ENCODE results near the gene TGFBR1. TPM values are rescaled to one million over a fixed set of nuclear protein-coding genes. Genes with fewer than 3 reads are reported as not detected.

TGFBR1 gene
- total and polyA plus RNA-seq, 8 donors: 5.2 to 119 (median 21.8) TPM

DNA sequence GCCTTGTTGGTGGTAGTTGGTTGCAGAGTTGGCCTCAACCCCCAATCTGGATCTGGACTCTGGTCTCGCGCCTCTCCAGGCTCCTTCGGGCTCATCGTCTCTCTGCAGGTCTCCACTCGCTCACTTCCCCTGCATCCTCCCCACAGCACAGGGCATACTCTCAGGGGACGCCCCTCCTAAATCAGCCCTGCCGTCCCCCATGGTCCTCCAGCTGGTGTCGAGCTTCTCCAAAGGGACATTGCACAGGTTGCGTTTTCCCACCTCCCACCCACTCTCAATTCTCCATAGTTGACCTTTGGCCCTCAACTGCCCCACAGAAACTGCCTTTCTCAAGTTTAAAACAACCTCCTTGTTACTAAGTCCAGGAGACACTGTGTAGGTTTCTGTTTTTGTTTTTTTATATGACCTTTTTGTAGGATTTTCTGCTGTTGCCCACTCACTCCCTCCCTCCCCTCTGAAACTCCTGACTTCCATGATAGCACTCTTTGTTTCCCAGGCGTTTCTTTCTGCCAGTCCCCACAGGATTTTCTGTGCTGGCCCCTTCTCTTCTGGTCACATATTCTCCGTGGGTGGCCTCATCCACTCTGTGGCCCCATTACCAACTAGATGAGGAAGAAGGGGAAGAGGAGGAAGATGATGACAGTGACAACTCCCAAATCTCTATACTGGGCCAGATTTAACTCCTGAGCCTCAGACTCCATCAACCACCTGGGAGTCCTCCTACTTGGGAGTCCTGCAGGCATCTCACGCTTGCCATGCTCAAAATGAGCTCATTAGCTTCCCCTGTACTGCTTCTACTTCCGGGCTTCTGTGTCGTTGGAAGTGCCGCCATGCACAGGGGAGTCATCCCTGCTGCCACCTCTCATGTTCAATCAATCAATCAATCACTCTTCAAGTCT is 66.6 kb downstream of the TGFBR1 start:
- intact Hi-C loops (cut with DNase I; ENCODE audit: low total_unique reads): no loop called here
- no peaks in the 10 kb centered on the region for H3K36me3 ChIP-seq
- H3K4me3 ChIP-seq: no peak overlapping the region
- H3K27ac ChIP-seq: no peak overlapping the region
- no peak for DNase-seq
- no peaks in the 10 kb centered on the region for H3K9me3 ChIP-seq
- H3K4me1 ChIP-seq: no peaks in the 10 kb centered on the region
- TF ChIP-seq POLR2AphosphoS5 (IDR thresholded peaks at IDR 0.05): no peak
- TF ChIP-seq EP300 (IDR thresholded peaks at IDR 0.05): no peak
- TF ChIP-seq POLR2A (IDR thresholded peaks at IDR 0.05): no peak
- TF ChIP-seq, protein P1, sequence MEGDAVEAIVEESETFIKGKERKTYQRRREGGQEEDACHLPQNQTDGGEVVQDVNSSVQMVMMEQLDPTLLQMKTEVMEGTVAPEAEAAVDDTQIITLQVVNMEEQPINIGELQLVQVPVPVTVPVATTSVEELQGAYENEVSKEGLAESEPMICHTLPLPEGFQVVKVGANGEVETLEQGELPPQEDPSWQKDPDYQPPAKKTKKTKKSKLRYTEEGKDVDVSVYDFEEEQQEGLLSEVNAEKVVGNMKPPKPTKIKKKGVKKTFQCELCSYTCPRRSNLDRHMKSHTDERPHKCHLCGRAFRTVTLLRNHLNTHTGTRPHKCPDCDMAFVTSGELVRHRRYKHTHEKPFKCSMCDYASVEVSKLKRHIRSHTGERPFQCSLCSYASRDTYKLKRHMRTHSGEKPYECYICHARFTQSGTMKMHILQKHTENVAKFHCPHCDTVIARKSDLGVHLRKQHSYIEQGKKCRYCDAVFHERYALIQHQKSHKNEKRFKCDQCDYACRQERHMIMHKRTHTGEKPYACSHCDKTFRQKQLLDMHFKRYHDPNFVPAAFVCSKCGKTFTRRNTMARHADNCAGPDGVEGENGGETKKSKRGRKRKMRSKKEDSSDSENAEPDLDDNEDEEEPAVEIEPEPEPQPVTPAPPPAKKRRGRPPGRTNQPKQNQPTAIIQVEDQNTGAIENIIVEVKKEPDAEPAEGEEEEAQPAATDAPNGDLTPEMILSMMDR (IDR thresholded peaks at IDR 0.05): no peak
- WGBS, 5 donors: 82 to 91% (median 89%) methylated on average over 15 of the region's 15 CpGs
- peaks cover 0 to 18% (median 0%) of the 10 kb centered on the region in 3 donors for H3K27me3 ChIP-seq

DNA sequence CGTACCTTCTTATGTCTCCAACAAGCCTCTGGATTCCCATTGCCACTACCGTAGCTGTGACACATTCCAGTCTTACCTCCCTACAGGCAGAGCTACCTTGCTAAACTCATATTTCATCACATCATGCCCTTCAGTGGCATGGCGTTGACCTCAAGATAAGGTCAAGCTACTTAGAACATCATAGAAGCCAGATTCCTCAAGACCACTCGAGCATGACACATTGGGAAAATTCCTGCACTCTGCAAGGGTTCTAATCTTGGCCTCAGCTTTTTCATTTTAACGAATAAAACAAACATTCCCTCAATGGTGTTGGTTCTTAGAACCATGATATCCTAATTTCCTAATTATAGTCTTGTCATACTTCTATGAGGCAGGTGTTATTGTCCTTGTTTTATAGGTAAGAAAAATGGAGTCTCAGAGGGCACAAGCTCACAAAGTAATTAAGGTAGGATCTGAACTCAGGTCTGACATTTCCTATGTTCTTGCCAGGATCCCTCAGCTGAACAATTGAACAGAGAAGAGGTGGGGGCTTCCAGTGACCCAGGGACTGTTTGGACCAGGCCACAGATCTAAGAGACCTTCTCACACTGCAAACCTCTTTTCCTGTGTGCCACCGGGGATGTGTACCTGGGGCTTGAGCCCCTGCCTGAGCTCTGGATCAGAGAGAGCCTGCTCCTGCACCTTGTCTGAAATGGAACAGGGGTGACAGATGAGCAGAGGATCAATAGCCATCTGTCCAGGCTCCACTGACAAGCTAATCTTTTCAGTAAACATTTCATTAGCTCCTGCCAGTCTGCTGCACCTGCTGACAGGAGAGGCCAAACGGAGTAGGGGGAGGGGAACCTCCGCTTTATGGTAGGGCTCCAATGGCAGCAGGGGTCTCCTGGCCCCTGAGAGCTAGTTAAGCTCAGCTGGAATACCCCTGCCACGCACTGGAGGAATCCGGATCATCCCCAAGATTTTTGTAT is 67.5 kb downstream of the TGFBR1 start:
- peak in 1 of 2 donors; percentile 42 for DNase-seq
- Histone ChIP-seq H3K4me3 (no peak overlapping the region), H3K27me3 (peaks cover 0 to 18% (median 0%) of the 10 kb centered on the region in 3 donors), H3K4me1 (no peaks in the 10 kb centered on the region), H3K36me3 (no peaks in the 10 kb centered on the region), H3K27ac (no peak overlapping the region), H3K9me3 (no peaks in the 10 kb centered on the region)
- intact Hi-C loops (cut with DNase I; ENCODE audit: low total_unique reads): no loop called here
- 77 to 85% (median 84%) methylated on average over 10 of the region's 10 CpGs for WGBS, 5 donors
- TF ChIP-seq POLR2A (IDR thresholded peaks at IDR 0.05): no peak
- TF ChIP-seq POLR2AphosphoS5 (IDR thresholded peaks at IDR 0.05): no peak
- TF ChIP-seq, protein P1 (IDR thresholded peaks at IDR 0.05): no peak
- TF ChIP-seq EP300 (IDR thresholded peaks at IDR 0.05): no peak

DNA sequence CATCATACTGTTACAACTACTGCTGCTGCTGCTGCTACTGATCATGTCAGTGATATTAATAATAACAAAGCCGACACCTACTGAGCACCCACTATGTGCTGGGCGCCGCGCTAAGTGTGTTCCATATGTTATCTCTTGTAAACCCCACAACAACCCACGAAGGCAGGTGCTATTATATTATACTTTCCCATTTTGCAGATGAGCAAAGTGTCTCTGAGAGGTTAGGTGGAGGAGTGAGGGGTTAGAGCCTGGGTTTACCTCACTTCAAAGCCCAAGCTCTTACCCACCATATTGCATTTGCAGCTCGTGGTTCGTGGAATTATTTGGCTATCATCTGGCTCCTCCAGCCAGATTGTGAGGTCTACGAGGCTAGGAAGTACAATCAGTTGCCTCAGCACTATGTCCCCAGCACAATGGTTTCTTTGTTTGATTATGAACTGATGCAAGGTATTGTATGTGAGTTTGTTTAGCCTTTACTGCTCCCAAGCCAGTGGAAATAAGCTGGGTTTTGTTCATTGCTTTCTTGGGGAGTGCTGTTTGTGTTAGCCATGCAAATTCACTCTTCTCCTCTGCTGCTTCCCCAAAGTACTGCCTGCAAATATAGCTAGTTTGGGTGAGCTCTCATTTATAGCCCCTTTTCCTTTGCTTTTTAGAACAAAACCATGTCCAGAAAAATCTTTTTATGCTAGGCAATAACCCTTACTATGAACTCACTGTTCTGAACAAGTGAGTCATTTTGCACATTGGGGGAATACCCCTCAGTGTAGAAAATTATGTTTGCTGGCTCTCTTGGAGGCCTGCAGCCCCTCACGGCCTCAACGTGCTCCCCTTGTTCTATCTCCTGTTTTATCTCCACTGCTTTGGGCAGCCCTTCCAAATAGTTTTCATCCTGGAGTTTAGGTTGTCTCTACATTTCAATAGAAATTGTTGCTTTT is 68.9 kb downstream of the TGFBR1 start:
- H3K4me1 ChIP-seq: no peaks in the 10 kb centered on the region
- no peak overlapping the region for H3K27ac ChIP-seq
- no peaks in the 10 kb centered on the region for H3K36me3 ChIP-seq
- H3K9me3 ChIP-seq: no peaks in the 10 kb centered on the region
- 57 to 64% (median 61%) methylated on average over 10 of the region's 10 CpGs for WGBS, 5 donors
- H3K4me3 ChIP-seq: no peak overlapping the region
- H3K27me3 ChIP-seq: peaks cover 0 to 18% (median 0%) of the 10 kb centered on the region in 3 donors
- intact Hi-C loops (cut with DNase I; ENCODE audit: low total_unique reads): no loop called here
- TF ChIP-seq EP300 (IDR thresholded peaks at IDR 0.05): no peak
- no peak for TF ChIP-seq POLR2AphosphoS5 (IDR thresholded peaks at IDR 0.05)
- TF ChIP-seq, protein P1 (IDR thresholded peaks at IDR 0.05): no peak
- no peak for TF ChIP-seq POLR2A (IDR thresholded peaks at IDR 0.05)
- peak in 1 of 2 donors; percentile 58 for DNase-seq
